LNCAP (cell line): ENCODE results near the gene ACTN3.

Source experiments
- CTCF ChIP-seq: fragments of 450-650 bp; IDR thresholded peaks from 2 replicates; pipeline ENCODE4 v1.5.1; 2017; ENCODE audit warnings: mild to moderate bottlenecking

The ACTN3 gene

DNA sequence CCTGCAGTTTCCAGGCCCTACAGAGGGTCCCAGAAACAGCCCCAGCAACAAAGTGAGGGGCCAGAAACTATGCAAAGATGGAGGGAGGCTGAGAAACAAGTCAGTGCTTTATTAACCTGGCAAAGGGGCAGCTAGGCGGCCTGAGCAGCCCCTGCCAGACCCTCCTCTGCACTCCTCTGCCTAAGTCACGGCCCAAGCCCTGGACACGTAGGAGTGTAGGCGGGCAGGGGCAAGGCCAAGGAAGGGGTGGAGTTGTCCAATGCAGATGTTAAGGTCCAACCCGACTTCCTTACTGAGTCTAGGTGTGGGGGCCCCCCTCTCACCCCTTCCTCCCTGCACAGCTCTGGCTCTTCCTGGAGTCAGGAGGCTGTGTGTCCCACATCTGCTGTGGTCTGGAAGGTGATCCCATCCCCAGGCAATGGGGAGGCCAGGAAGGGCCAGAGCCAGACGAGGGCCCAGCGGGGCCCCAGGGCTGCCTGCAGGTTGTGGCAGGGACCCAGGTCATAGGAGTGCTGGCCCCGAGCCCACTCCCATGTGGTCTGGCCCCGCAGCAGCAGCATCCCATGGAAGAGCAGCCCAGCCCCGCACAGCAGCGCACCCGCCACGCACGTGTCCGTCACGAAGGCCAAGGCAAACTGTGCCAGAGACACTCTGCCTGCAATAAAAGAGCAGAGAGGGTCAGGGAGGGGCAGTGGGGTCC lies 7.4 kb upstream of the ACTN3 start:
- TF ChIP-seq CTCF = no peak

DNA sequence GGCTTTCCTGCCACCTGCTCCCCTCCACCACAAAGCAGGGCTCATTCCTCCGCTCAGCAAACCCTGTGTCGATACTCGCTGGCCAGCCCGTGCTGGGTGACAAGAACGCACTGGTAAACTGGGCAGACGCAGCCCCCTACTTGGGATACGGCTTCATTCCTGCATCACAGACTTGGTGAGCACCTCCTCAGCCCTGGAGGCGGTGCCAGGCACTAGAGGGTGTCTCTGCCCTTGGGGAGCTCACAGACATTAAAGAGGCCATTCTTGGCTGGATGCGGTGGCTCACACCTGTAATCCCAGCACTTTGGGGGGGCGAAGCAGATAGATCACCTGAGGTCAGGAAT lies 6.9 kb upstream of the ACTN3 start:
- no peak for TF ChIP-seq CTCF

GRCh38 chr11:66541892-66542291 lies 4.8 kb upstream of the ACTN3 start:
- TF ChIP-seq CTCF = no peak

GRCh38 chr11:66542362-66542761 lies 4.3 kb upstream of the ACTN3 start:
- TF ChIP-seq CTCF = no peak

- no peak for TF ChIP-seq CTCF
Measured at GRCh38 chr11:66543263-66544107, 3.2 kb upstream of the ACTN3 start.

DNA sequence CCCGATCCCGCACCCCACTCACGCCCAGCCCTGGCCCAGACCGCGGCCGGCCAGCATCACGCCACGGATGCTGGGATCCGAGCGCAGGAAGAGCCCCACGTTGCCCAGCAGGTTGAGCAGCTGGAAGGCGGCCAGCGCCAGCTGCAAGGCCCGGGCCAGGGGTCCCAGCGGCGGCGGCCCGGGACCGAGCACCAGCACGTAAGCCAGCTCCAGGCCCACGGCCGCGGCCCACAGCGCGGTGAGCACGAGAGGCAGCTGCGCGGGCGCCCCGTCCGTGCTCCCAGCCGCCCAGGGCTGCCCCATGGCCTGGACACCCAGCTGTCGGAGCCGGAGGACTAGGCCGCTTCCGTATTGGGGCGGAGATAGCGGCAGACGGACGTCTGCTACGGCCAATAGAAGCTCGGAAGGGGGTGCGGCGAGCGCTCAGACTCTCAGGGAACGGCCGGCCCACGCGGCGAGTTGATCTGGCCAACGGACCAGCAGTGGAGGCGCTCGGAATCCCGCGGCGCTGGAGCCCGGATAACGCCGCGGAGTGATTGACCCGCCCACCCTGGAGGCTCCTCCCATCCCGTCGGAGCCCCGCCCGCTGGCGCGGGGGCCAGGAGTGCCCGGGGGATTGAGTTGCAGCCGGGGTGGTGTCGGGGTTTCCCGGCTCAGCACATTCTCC lies 869 bp upstream of the ACTN3 start, which contains the start of gene ZDHHC24:
ZDHHC24 (minus strand) TSS at position 348 of the 667 bp plus-strand sequence; CDS start at position 303, 45 bp downstream.
- TF ChIP-seq CTCF = no peak

- TF ChIP-seq CTCF = no peak
Measured at GRCh38 chr11:66546966-66547661, 411 bp downstream of the ACTN3 start.
